Psoas muscle (tissue), 8 donors: ENCODE results near the gene DCN. TPM values are rescaled to one million over a fixed set of nuclear protein-coding genes. Genes with fewer than 3 reads are reported as not detected.

Source experiments
- ATAC-seq, 4 donors: fragments of 200-7000 bp; cut with Tn5 transposase; one replicate each; pipeline ENCODE4 v1.9.1; 2020; ENCODE audit warnings: moderate library complexity in 3 of 4, mild to moderate bottlenecking in 2 of 4
- DNase-seq, 2 donors: peaks; one replicate each; pipeline ENCODE4 v3.0.0-alpha.2; 2020
- H3K27ac ChIP-seq: fragments of 200-600 bp; one replicate; pipeline ENCODE4 v1.8.0; 2022
- H3K27me3 ChIP-seq, 3 donors: fragments of 200-600 bp in 1 of 3; one replicate each; pipeline versions ENCODE4 v1.6.1 to v1.8.0; 2013 to 2022; ENCODE audit warnings: low read length in 2 of 3, mild to moderate bottlenecking in 2 of 3, moderate library complexity in 1 of 3; ENCODE audit not compliant: insufficient read depth in 3 of 3
- H3K36me3 ChIP-seq, 2 donors: fragments of 200-600 bp in 1 of 2; one replicate each; pipeline versions ENCODE4 v1.6.1 to v1.8.0; 2013 to 2022; ENCODE audit warnings: low read depth in 1 of 2, mild to moderate bottlenecking in 1 of 2, moderate library complexity in 1 of 2; ENCODE audit not compliant: insufficient read depth in 1 of 2
- H3K4me1 ChIP-seq: fragments of 200-600 bp; one replicate; pipeline ENCODE4 v1.8.0; 2022
- H3K4me3 ChIP-seq: fragments of 200-600 bp; one replicate; pipeline ENCODE4 v1.8.0; 2022; ENCODE audit warnings: mild to moderate bottlenecking
- H3K9me3 ChIP-seq: fragments of 200-600 bp; one replicate; pipeline ENCODE4 v1.8.0; 2022
- WGBS, 3 donors: extraction: QIAGEN DNeasy Blood & Tissue Kit; methylation state at CpG; one replicate each; pipeline versions ENCODE4 v1.1.6 to v1.1.7; 2013; 5-methylcytosine and 5-hydroxymethylcytosine counted together
- intact Hi-C, 2 donors: fragments of 100-400 bp; cut with DNase I; formaldehyde crosslinking; loops; one replicate each; pipeline versions ENCODE4 v1.11.0 to v1.14.2; 2022
- polyA plus RNA-seq, 3 donors: library from polyadenylated mRNA; stranded (reverse); fragments of 200-250 nt; gene quantifications; one replicate each; pipeline ENCODE4 v1.2.3, GENCODE V29; 2013
- total RNA-seq, 4 donors: library from RNA; stranded (reverse); fragmentation: NEBNext Ultra II Directional in 2 of 4; extraction: Animal tissue kit (Norgen Biotek cat#: 25700) in 2 of 4; gene quantifications; one replicate each; pipeline versions ENCODE4 v1.2.1 to v1.2.4, GENCODE V29; 2021 to 2023
- TF ChIP-seq, protein P1 (sequence below): fragments of 200-600 bp; IDR thresholded peaks from one replicate; pipeline ENCODE4 v1.8.0; 2022; ENCODE audit warnings: antibody characterized with exemption
- donor health status: healthy with polysubstance abuse.
- donor health status: DM: no; HTN: no; CAD: no; lungs with moderate emphysema.
- donor health status: Bipolar disorder and iron deficiency.
- donor health status: healthy.
- donor health status: DM: yes; HTN: yes; CAD: no.
- donor health status: DM: no; HTN: no; CAD: no.
- donor health status: DM: no; HTN: no; CAD: no.
- donor health status: DM: yes; HTN: yes; CAD: no.

DCN gene
- total and polyA plus RNA-seq, 7 donors: 219 to 361 (median 227) TPM

- Histone ChIP-seq H3K9me3 (no peaks in the 10 kb centered on the region), H3K27me3 (no peaks in the 10 kb centered on the region), H3K4me1 (no peaks in the 10 kb centered on the region), H3K27ac (no peak overlapping the region), H3K4me3 (no peak overlapping the region), H3K36me3 (no peaks in the 10 kb centered on the region)
- 25 to 59% (median 26%) methylated on average over 3 of the region's 3 CpGs for WGBS, 3 donors
- ATAC-seq (peak in 1 of 4 donors; percentile 35), DNase-seq (no peak)
- TF ChIP-seq, protein P1, sequence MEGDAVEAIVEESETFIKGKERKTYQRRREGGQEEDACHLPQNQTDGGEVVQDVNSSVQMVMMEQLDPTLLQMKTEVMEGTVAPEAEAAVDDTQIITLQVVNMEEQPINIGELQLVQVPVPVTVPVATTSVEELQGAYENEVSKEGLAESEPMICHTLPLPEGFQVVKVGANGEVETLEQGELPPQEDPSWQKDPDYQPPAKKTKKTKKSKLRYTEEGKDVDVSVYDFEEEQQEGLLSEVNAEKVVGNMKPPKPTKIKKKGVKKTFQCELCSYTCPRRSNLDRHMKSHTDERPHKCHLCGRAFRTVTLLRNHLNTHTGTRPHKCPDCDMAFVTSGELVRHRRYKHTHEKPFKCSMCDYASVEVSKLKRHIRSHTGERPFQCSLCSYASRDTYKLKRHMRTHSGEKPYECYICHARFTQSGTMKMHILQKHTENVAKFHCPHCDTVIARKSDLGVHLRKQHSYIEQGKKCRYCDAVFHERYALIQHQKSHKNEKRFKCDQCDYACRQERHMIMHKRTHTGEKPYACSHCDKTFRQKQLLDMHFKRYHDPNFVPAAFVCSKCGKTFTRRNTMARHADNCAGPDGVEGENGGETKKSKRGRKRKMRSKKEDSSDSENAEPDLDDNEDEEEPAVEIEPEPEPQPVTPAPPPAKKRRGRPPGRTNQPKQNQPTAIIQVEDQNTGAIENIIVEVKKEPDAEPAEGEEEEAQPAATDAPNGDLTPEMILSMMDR: no peak
- intact Hi-C loops: no loop called here
Observed at GRCh38 chr12:91098941-91099340, 83.7 kb downstream of the DCN start.

- Histone ChIP-seq H3K9me3 (no peaks in the 10 kb centered on the region), H3K4me1 (no peaks in the 10 kb centered on the region), H3K36me3 (no peaks in the 10 kb centered on the region), H3K27me3 (no peaks in the 10 kb centered on the region), H3K4me3 (no peak overlapping the region), H3K27ac (no peak overlapping the region)
- intact Hi-C loops: no loop called here
- TF ChIP-seq, protein P1: no peak
- ATAC-seq: no peak
- DNase-seq: no peak
Observed at GRCh38 chr12:91098461-91098860, 84.2 kb downstream of the DCN start.

DNA sequence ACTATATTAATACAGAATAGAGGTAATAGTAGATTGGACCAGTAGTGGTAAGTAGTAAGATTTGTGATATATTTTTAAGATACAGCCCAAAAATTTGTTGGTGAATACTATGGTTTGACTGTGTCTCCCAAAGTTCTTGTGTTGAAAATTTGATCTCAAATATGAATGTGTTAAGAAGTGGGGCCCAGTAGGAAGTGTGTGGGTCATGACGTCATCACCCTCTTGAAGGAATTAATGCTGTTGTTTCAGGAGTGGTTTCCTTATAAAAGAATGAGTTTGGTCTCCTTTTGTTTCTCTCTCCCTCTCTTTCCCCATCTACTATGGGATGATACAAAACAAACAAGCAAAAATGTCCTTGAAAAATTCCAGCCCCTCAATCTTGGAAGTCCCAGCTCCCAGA lies 87.7 kb downstream of the DCN start:
- Histone ChIP-seq H3K9me3 (no peaks in the 10 kb centered on the region), H3K27ac (no peak overlapping the region), H3K36me3 (no peaks in the 10 kb centered on the region), H3K4me1 (no peaks in the 10 kb centered on the region), H3K4me3 (no peak overlapping the region), H3K27me3 (no peaks in the 10 kb centered on the region)
- ATAC-seq: no peak
- DNase-seq: no peak
- intact Hi-C loops: no loop called here
- 80 to 86% (median 83%) methylated on average over 1 of the region's 1 CpG for whole genome bisulfite sequencing, 3 donors
- TF ChIP-seq, protein P1: no peak

DNA sequence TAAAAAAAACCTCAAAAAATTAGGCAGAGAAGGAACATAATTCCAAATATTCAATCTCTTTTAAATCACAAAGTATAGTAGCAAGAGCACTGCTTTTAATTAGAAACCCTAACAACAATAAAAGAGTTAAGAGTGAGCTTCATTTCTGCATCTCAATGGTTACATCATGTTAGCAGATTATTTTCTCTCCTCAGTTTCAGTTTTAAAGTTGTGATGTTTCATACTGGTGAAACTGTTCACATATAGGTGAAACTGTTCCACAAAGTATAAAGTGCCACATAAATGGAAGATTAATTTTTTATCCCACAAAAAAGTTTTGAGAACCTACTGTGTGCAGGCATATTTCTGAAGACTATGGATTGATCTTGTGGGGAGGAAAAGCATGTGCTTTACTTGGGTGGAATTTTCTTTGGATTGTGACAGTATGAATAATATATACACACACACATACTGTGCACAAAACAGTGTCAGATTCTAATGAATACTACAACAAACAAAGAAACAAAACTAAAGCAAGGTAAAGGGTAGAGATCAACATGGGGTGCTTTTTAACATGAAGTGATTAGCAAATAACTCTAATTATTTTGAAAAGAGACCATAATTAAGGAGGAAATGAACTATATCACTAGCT lies 88.5 kb downstream of the DCN start:
- Histone ChIP-seq H3K4me3 (no peak overlapping the region), H3K9me3 (no peaks in the 10 kb centered on the region), H3K4me1 (no peaks in the 10 kb centered on the region), H3K36me3 (no peaks in the 10 kb centered on the region), H3K27ac (no peak overlapping the region), H3K27me3 (no peaks in the 10 kb centered on the region)
- TF ChIP-seq, protein P1: no peak
- intact Hi-C loops: no loop called here
- no peak for ATAC-seq
- no peak for DNase-seq

DNA sequence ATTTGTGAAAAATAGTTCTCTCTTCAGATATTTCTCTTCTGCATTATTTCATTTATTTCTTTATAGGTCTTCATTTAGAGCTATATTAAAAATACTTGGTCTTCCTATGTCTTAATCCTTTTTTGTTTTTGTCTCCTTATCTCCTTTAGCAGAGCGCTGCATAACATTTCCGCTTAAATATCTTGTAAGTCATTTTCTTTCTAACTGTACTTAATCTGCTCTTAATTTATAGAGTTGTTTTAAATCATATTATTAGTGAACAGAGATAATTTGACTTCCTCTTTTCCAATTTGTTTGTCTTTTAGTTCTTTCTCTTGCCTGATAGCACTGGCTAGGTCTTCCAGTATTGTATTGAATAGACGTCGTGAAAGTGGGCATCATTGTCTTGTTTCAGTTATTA lies 89.3 kb downstream of the DCN start:
- intact Hi-C loops: no loop called here

More for the DNA sequence above, 89.3 kb downstream of the DCN start:
- no peaks in the 10 kb centered on the region for H3K9me3 ChIP-seq
- no peak overlapping the region for H3K27ac ChIP-seq
- DNase-seq (no peak), ATAC-seq (no peak)
- H3K4me3 ChIP-seq: no peak overlapping the region
- TF ChIP-seq, protein P1: no peak
- no peaks in the 10 kb centered on the region for H3K36me3 ChIP-seq
- no peaks in the 10 kb centered on the region for H3K27me3 ChIP-seq
- no peaks in the 10 kb centered on the region for H3K4me1 ChIP-seq
- WGBS, 3 donors: 88 to 91% (median 90%) methylated on average over 4 of the region's 4 CpGs
